HuH-7.5 (cell line): Measurements from ENCODE around the gene ETHE1.
"Not testable (repeated sequence)": the region's sequence is repeated elsewhere in the genome, so short reads cannot be mapped to it uniquely, and the experiment has no call there.

ENCODE experiments used
- DNase-seq: peaks from one replicate; pipeline ENCODE4 v3.0.0; 2011; ENCODE audit warnings: low spot score

The ETHE1 gene

GRCh38 chr19:43523696-43524095, 3.3 kb downstream of the ETHE1 start:
- DNase-seq = not testable (repeated sequence)

- no peak for DNase-seq
These were observed 4.1 kb downstream of the ETHE1 start for GRCh38 chr19:43522929-43523328.

- peak; percentile 58 for DNase-seq
These were observed 7.4 kb downstream of the ETHE1 start for GRCh38 chr19:43519436-43520088.

- no peak for DNase-seq
These were observed 8.9 kb downstream of the ETHE1 start for GRCh38 chr19:43518051-43518450.

GRCh38 chr19:43512399-43512798, 14.6 kb downstream of the ETHE1 start:
- DNase-seq = not testable (repeated sequence)

- DNase-seq = no peak
These were observed 15.7 kb downstream of the ETHE1 start for GRCh38 chr19:43511324-43511723.

- no peak for DNase-seq
These were observed 16.3 kb downstream of the ETHE1 start for GRCh38 chr19:43510713-43511112.

GRCh38 chr19:43507880-43508279, 19.1 kb downstream of the ETHE1 start:
- DNase-seq = no peak

GRCh38 chr19:43506629-43507028, 20.4 kb downstream of the ETHE1 start:
- no peak for DNase-seq

- no peak for DNase-seq
These were observed 21.1 kb downstream of the ETHE1 start for GRCh38 chr19:43505941-43506340.

- no peak for DNase-seq
These were observed 21.9 kb downstream of the ETHE1 start for GRCh38 chr19:43505186-43505456.

GRCh38 chr19:43504426-43505185, 22.4 kb downstream of the ETHE1 start, which contains the start of gene PHLDB3:
Gene PHLDB3 (minus strand): TSS chr19:43504746. CDS start chr19:43504118, 628 bp downstream.
- peak; percentile 50 for DNase-seq

- DNase-seq = peak; percentile 97
These were observed 23.2 kb downstream of the ETHE1 start for GRCh38 chr19:43503501-43504425.

- DNase-seq = no peak
These were observed 24.5 kb downstream of the ETHE1 start for GRCh38 chr19:43502419-43502976.

- DNase-seq = no peak
These were observed 25.2 kb downstream of the ETHE1 start for GRCh38 chr19:43501661-43502418.

GRCh38 chr19:43499042-43499441, 28.0 kb downstream of the ETHE1 start:
- DNase-seq = peak; percentile 98

- no peak for DNase-seq
These were observed 28.7 kb downstream of the ETHE1 start for GRCh38 chr19:43498233-43498842.

- DNase-seq = no peak
These were observed 30.0 kb downstream of the ETHE1 start for GRCh38 chr19:43496960-43497359.

- no peak for DNase-seq
These were observed 31.9 kb downstream of the ETHE1 start for GRCh38 chr19:43495082-43495481.

GRCh38 chr19:43490759-43491158, 36.2 kb downstream of the ETHE1 start:
- no peak for DNase-seq

GRCh38 chr19:43489979-43490599, 36.9 kb downstream of the ETHE1 start:
- no peak for DNase-seq
